BJ (cell line): Measurements from ENCODE around the gene RERE. TPM values are rescaled to one million over a fixed set of nuclear protein-coding genes. Genes with fewer than 3 reads are reported as not detected.

Experiments
- CTCF ChIA-PET: fragments of 350-600 bp; formaldehyde crosslinking; extraction: SDS; loops from one replicate; lab custom pipeline; 2021; ENCODE audit warnings: antibody characterized with exemption, inconsistent platforms; lab: Yijun Ruan, JAX
- POLR2A ChIA-PET: fragments of 300-600 bp; sonication (Branson Sonifier 250); formaldehyde crosslinking; extraction: SDS; loops from one replicate; lab custom pipeline; 2021; ENCODE audit warnings: antibody characterized with exemption; lab: Charles Lee
- DNase-seq: peaks from one replicate; pipeline ENCODE4 v3.0.0-alpha.2; 2011; ENCODE audit warnings: low read depth
- H3K27me3 ChIP-seq: 2 replicates; pipeline ENCODE4 v1.6.0; 2011; ENCODE audit warnings: low read length; ENCODE audit not compliant: control insufficient read depth, insufficient read depth
- H3K36me3 ChIP-seq: 2 replicates; pipeline ENCODE4 v1.5.1; 2011; ENCODE audit warnings: low read length; ENCODE audit not compliant: control insufficient read depth, insufficient read depth
- H3K4me3 ChIP-seq: 2 replicates; pipeline ENCODE4 v1.5.1; 2011; ENCODE audit warnings: low read depth, mild to moderate bottlenecking, control low read depth, low read length
- polyA plus RNA-seq: library from polyadenylated mRNA; depleted of rRNA; stranded (reverse); fragments of >200 nt; gene quantifications from 2 replicates; pipeline ENCODE4 v1.2.3, GENCODE V29; 2011
- TF ChIP-seq, protein P1 (sequence below): IDR thresholded peaks from 2 replicates; pipeline ENCODE4 v1.5.1; 2011; ENCODE audit warnings: low read depth, mild to moderate bottlenecking, control low read depth, inconsistent platforms, low read length, moderate library complexity; ENCODE audit not compliant: insufficient read depth

Gene RERE
- polyA plus RNA-seq, 1 experiment: 3.8 TPM

DNA sequence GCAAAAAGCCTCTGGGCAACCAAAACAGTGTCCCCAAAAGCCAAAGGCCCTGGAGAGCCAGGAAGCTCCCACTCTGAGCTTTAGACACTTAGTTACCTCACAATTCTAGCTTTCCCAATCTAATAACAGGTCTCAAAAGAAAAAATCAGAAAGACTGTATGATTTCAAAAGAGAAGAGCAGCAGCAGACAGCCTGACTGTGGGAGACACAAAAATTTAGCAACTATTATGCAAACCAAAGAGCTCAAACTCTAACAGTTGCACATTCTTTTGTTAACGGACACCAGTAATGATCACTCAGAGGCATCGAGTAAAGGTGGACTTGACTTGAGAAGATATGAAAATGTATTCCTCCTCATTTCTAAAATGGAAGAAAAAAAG, 339.5 kb downstream of the RERE start:
- ChIA-PET POLR2A (no interaction called here), CTCF (interaction anchor here (1.1 to 1.6 kb wide), 3 partner anchors 10 to 20 kb away, joined by 3 to 7 read pairs (median 3); no protein-coding TSS in a partner anchor)
- Histone ChIP-seq H3K27me3 (no peaks in the 10 kb centered on the region), H3K36me3 (no peaks in the 10 kb centered on the region), H3K4me3 (no peak overlapping the region)
- TF ChIP-seq, protein P1, sequence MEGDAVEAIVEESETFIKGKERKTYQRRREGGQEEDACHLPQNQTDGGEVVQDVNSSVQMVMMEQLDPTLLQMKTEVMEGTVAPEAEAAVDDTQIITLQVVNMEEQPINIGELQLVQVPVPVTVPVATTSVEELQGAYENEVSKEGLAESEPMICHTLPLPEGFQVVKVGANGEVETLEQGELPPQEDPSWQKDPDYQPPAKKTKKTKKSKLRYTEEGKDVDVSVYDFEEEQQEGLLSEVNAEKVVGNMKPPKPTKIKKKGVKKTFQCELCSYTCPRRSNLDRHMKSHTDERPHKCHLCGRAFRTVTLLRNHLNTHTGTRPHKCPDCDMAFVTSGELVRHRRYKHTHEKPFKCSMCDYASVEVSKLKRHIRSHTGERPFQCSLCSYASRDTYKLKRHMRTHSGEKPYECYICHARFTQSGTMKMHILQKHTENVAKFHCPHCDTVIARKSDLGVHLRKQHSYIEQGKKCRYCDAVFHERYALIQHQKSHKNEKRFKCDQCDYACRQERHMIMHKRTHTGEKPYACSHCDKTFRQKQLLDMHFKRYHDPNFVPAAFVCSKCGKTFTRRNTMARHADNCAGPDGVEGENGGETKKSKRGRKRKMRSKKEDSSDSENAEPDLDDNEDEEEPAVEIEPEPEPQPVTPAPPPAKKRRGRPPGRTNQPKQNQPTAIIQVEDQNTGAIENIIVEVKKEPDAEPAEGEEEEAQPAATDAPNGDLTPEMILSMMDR: no peak
- no peak for DNase-seq

DNA sequence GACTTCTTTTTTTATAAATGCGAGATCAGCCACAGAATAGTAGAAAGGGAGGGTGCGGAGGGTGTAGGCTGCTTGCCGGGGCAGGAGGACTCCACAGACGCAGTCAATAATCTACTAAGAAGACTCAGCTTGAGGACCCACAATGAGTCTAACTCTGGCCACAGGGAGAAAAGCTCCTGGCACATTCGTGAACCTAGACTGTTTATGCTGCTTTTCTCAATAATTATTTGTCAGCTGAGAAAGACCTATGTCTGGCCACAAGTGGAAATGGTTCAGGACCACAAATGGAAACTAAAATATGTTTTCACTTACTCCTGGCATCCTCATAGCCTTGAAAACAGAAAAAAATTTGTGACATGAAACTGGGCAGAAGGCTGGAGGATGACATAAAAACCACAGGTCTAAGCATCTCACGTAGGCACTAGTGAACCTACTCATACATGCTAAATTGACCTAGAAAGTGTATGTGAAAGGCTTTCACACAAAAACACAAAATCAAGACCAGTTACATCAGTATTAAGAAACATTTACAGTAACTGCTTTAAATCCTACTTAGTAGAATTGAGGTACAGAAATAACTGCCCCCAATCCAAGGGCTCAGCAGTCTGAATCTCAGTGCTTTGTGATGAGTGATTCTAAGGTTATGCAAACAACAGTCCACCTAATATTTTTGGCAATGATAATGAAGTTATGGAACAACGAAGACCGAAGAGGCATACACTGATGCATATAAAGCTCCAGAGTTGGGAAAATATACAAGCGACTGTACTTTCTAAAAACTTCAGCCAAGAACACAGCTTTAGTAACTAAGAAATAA, 340.1 kb downstream of the RERE start:
- H3K27me3 ChIP-seq: no peaks in the 10 kb centered on the region
- H3K4me3 ChIP-seq: no peak overlapping the region
- TF ChIP-seq, protein P1: no peak
- H3K36me3 ChIP-seq: no peaks in the 10 kb centered on the region
- ChIA-PET CTCF (interaction anchor here (1.1 to 1.6 kb wide), 2 partner anchors 9 to 20 kb away, joined by 3 to 7 read pairs; no protein-coding TSS in a partner anchor), POLR2A (no interaction called here)
- peak; percentile 75 for DNase-seq

DNA sequence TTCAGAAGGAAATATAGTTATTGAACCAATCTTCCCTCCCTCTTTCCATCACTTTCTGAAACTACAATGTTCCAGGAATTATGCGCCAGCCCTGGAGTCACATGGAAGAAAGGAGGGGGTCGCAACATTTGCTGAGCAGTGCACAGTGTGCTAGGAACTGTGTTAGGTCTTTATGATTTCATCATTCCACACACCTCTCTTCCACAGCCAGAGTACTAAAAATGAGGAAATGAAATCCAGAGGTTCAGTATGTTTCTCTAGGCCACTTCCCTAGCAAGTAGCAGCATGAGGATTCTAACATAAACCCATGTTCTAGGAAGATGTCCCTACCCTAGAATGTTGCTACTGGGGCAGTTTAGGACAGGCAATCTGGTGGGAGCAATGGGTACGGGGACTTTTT, 341.4 kb downstream of the RERE start:
- Histone ChIP-seq H3K36me3 (no peaks in the 10 kb centered on the region), H3K27me3 (no peaks in the 10 kb centered on the region), H3K4me3 (no peak overlapping the region)
- ChIA-PET CTCF (interaction anchor here (1.5 kb wide), 1 partner anchor 11 kb away, joined by 3 read pairs; no protein-coding TSS in a partner anchor), POLR2A (no interaction called here)
- DNase-seq: no peak
- TF ChIP-seq, protein P1: no peak

DNA sequence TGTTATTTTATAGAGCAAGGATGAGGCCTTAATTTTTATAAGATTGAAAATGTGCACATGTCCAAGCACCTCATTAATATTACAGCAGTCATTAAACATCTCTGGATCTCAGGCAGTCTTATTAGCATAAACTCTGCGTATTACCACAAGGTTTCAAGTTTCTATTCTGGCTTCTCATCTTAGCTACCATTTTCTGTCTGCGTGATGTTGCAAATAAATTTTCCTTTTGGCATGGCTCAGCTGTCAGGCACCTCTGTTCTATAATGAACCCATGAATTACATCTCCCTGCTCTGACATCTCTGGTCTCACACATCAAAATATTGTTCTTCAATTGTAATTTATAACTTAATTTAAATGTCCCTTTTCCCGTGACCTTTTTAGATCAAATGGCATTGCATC, 343.1 kb downstream of the RERE start:
- H3K27me3 ChIP-seq: no peaks in the 10 kb centered on the region
- POLR2A ChIA-PET: no interaction called here
- CTCF ChIA-PET: interaction anchor here (1.4 kb wide), 1 partner anchor 8 kb away, joined by 3 read pairs; no protein-coding TSS in a partner anchor
- TF ChIP-seq, protein P1: no peak
- no peak overlapping the region for H3K4me3 ChIP-seq
- DNase-seq: no peak
- H3K36me3 ChIP-seq: no peaks in the 10 kb centered on the region

DNA sequence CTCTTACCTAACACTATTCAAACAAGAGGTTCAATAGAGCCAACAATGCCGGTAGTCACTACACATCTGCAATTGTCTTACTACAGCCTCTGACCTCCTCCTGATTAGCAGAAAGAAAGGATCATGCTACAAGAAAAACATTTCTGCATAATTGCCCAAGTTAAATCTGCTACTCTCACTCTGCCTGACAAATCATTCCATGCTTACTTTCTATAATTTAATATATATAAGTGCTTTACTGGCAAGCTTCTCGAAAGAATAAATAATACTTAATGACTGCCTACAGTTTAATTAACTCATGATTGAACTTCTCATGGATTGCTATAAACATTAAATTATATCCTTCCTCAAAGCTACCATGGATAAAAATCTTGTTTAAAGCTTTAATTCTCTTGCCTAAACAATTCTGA, 343.5 kb downstream of the RERE start:
- ChIA-PET POLR2A (no interaction called here), CTCF (interaction anchor here (0.7 to 1.4 kb wide), 2 partner anchors 8 to 12 kb away, joined by 3 read pairs; no protein-coding TSS in a partner anchor)
- Histone ChIP-seq H3K27me3 (no peaks in the 10 kb centered on the region), H3K36me3 (no peaks in the 10 kb centered on the region), H3K4me3 (no peak overlapping the region)
- TF ChIP-seq, protein P1: no peak
- no peak for DNase-seq
